ENCODE data around the gene DCC.

DNA sequence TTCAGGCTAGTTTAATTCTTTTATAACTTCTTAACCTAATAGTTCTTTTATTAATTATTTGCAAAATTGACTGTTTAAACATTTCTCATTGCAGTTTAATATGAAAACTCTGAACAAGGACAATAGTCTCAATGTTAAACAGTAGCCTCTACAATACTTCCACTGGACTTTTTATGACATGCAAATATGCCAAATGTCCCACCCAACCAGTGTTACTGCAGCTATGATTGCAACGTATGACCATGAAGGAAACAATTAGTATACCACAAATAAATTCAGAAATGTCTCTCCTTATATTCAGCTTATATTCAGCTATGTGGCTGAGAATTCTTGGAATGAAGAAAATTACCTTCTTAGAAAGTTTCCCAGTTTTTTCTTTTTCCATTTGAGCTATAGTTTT lies 688.6 kb downstream of the DCC start:
- TF ChIP-seq, protein P1, sequence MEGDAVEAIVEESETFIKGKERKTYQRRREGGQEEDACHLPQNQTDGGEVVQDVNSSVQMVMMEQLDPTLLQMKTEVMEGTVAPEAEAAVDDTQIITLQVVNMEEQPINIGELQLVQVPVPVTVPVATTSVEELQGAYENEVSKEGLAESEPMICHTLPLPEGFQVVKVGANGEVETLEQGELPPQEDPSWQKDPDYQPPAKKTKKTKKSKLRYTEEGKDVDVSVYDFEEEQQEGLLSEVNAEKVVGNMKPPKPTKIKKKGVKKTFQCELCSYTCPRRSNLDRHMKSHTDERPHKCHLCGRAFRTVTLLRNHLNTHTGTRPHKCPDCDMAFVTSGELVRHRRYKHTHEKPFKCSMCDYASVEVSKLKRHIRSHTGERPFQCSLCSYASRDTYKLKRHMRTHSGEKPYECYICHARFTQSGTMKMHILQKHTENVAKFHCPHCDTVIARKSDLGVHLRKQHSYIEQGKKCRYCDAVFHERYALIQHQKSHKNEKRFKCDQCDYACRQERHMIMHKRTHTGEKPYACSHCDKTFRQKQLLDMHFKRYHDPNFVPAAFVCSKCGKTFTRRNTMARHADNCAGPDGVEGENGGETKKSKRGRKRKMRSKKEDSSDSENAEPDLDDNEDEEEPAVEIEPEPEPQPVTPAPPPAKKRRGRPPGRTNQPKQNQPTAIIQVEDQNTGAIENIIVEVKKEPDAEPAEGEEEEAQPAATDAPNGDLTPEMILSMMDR (IDR thresholded peaks at IDR 0.05 in 8 of 11, conservative IDR thresholded peaks at IDR 0.05 in 3 of 11): no peak
- TF ChIP-seq POLR2AphosphoS5 (IDR thresholded peaks at IDR 0.05): no peak

Data from spleen (tissue), 7 donors.